Left ventricle myocardium inferior (tissue), 1 donor: ENCODE measurements around the gene IL2RG. TPM values are rescaled to one million over a fixed set of nuclear protein-coding genes. Genes with fewer than 3 reads are reported as not detected.

Source experiments
- DNase-seq: peaks from one replicate; pipeline ENCODE4 v3.0.0-alpha.2; 2020
- H3K27ac ChIP-seq: fragments of 200-600 bp; replicated peaks from 2 replicates; pipeline ENCODE4 v1.8.0; 2021
- H3K27me3 ChIP-seq: fragments of 200-600 bp; 2 replicates; pipeline ENCODE4 v1.8.0; 2021; ENCODE audit warnings: low read depth
- H3K36me3 ChIP-seq: fragments of 200-600 bp; 2 replicates; pipeline ENCODE4 v1.8.0; 2021
- H3K4me1 ChIP-seq: fragments of 200-600 bp; 2 replicates; pipeline ENCODE4 v1.8.0; 2021
- H3K4me3 ChIP-seq: fragments of 200-600 bp; 2 replicates; pipeline ENCODE4 v1.8.0; 2021; ENCODE audit warnings: mild to moderate bottlenecking, moderate library complexity
- H3K9me3 ChIP-seq: fragments of 200-600 bp; replicated peaks from 2 replicates; pipeline ENCODE4 v1.8.0; 2021
- CTCF ChIP-seq: fragments of 200-600 bp; IDR thresholded peaks from 2 replicates; pipeline ENCODE4 v1.8.0; 2021; ENCODE audit warnings: antibody characterized with exemption, mild to moderate bottlenecking, borderline replicate concordance
- intact Hi-C: fragments of 100-400 bp; cut with micrococcal nuclease; formaldehyde crosslinking; loops from one replicate; pipeline ENCODE4 v1.11.0; 2022
- total RNA-seq: library from RNA; stranded (reverse); fragmentation: NEBNext Ultra II Directional; extraction: Animal tissue kit (Norgen Biotek cat#: 25700); gene quantifications from one replicate; pipeline ENCODE4 v1.2.1, GENCODE V29; 2021
- donor health status: DM: no; HTN: yes; CAD: no; lungs with severe emphysema.

Gene IL2RG
- total RNA-seq, 1 donor from 2014 or later, result 0.99 TPM

- DNase-seq, result no peak
- intact Hi-C loops, result no loop called here
- no peak overlapping the region for H3K27ac ChIP-seq
- no peak overlapping the region for H3K4me3 ChIP-seq
- H3K9me3 ChIP-seq, result no peaks in the 10 kb centered on the region
- no peaks in the 10 kb centered on the region for H3K36me3 ChIP-seq
- H3K4me1 ChIP-seq, result peaks cover 17% of the 10 kb centered on the region
- no peaks in the 10 kb centered on the region for H3K27me3 ChIP-seq
- no peak for TF ChIP-seq CTCF
These were observed 9.1 kb downstream of the IL2RG start for GRCh38 chrX:71102292-71102691.

GRCh38 chrX:71100581-71101505 is 10.5 kb downstream of the IL2RG start:
- intact Hi-C loops, result no loop called here
- TF ChIP-seq CTCF, result no peak
- Histone ChIP-seq H3K27me3 (no peaks in the 10 kb centered on the region), H3K4me3 (no peak overlapping the region), H3K4me1 (peaks cover 20% of the 10 kb centered on the region), H3K27ac (no peak overlapping the region), H3K36me3 (no peaks in the 10 kb centered on the region), H3K9me3 (no peaks in the 10 kb centered on the region)
- no peak for DNase-seq

GRCh38 chrX:71099736-71100135 is 11.6 kb downstream of the IL2RG start:
- intact Hi-C loops, result no loop called here
- H3K27me3 ChIP-seq, result no peaks in the 10 kb centered on the region
- no peak overlapping the region for H3K27ac ChIP-seq
- H3K4me1 ChIP-seq, result peaks cover 20% of the 10 kb centered on the region
- no peak for TF ChIP-seq CTCF
- H3K4me3 ChIP-seq, result no peak overlapping the region
- no peak for DNase-seq
- H3K36me3 ChIP-seq, result no peaks in the 10 kb centered on the region
- H3K9me3 ChIP-seq, result no peaks in the 10 kb centered on the region

- intact Hi-C loops, result no loop called here
- no peaks in the 10 kb centered on the region for H3K36me3 ChIP-seq
These were observed 12.3 kb downstream of the IL2RG start for GRCh38 chrX:71098951-71099506.

GRCh38 chrX:71098302-71098701 is 13.1 kb downstream of the IL2RG start:
- TF ChIP-seq CTCF, result peak; percentile 57
- H3K4me1 ChIP-seq, result peaks cover 16% of the 10 kb centered on the region
- no peaks in the 10 kb centered on the region for H3K27me3 ChIP-seq
- no peaks in the 10 kb centered on the region for H3K36me3 ChIP-seq
- peak; percentile 40 for DNase-seq
- intact Hi-C loops, result no loop called here
- H3K9me3 ChIP-seq, result no peaks in the 10 kb centered on the region
- no peak overlapping the region for H3K27ac ChIP-seq
- no peak overlapping the region for H3K4me3 ChIP-seq

More at GRCh38 chrX:71098951-71099506, 12.3 kb downstream of the IL2RG start:
- DNase-seq, result no peak
- no peak for TF ChIP-seq CTCF
- H3K4me1 ChIP-seq, result peaks cover 20% of the 10 kb centered on the region
- no peak overlapping the region for H3K27ac ChIP-seq
- H3K4me3 ChIP-seq, result no peak overlapping the region
- H3K27me3 ChIP-seq, result no peaks in the 10 kb centered on the region
- no peaks in the 10 kb centered on the region for H3K9me3 ChIP-seq
